Gastroesophageal sphincter (tissue), 4 donors: ENCODE measurements around the gene WWC2. TPM values are rescaled to one million over a fixed set of nuclear protein-coding genes. Genes with fewer than 3 reads are reported as not detected.

Source experiments
- ATAC-seq: fragments of 150-250 bp; one replicate; pipeline ENCODE4 v1.9.1; 2016; ENCODE audit warnings: mild to moderate bottlenecking, moderate library complexity
- H3K27ac ChIP-seq, 4 donors: fragments of 200-600 bp; sonication (generic) in 3 of 4; 1 replicate in 3 of 4; 2 replicates in 1 of 4; pipeline ENCODE4 v1.5.1; 2016 to 2019
- H3K27me3 ChIP-seq: fragments of 200-600 bp; sonication (generic); one replicate; pipeline ENCODE4 v1.5.1; 2019
- H3K36me3 ChIP-seq, 2 donors: fragments of 200-600 bp; sonication (generic); one replicate each; pipeline ENCODE4 v1.5.1; 2019; ENCODE audit warnings: control low read depth in 1 of 2
- H3K4me1 ChIP-seq, 3 donors: fragments of 200-600 bp; sonication (generic); 1 replicate in 2 of 3; 2 replicates in 1 of 3; pipeline ENCODE4 v1.5.1; 2016 to 2019; ENCODE audit warnings: control low read depth in 2 of 3
- H3K4me3 ChIP-seq, 2 donors: fragments of 200-600 bp; sonication (generic); one replicate each; pipeline ENCODE4 v1.5.1; 2019; ENCODE audit warnings: mild to moderate bottlenecking in 1 of 2, moderate library complexity in 1 of 2
- H3K9me3 ChIP-seq, 3 donors: fragments of 200-600 bp; sonication (generic); one replicate each; pipeline ENCODE4 v1.5.1; 2017 to 2019; ENCODE audit warnings: control low read depth in 2 of 3
- EP300 ChIP-seq: sonication (generic); formaldehyde crosslinking; IDR thresholded peaks from one replicate; pipeline ENCODE4 v1.6.1; 2017; ENCODE audit warnings: antibody characterized with exemption, mild to moderate bottlenecking
- POLR2A ChIP-seq, 2 donors: fragments of 450-650 bp; IDR thresholded peaks; one replicate each; pipeline ENCODE4 v1.6.1; 2017; ENCODE audit warnings: antibody characterized with exemption in 2 of 2, mild to moderate bottlenecking in 2 of 2, moderate library complexity in 1 of 2
- POLR2AphosphoS5 ChIP-seq: sonication (generic); formaldehyde crosslinking; IDR thresholded peaks from one replicate; pipeline ENCODE4 v1.6.1; 2017; ENCODE audit warnings: antibody characterized with exemption
- WGBS, 2 donors: methylation state at CpG; one replicate each; pipeline ENCODE4 v1.1.5; 2018; ENCODE audit warnings: low coverage in 1 of 2; 5-methylcytosine and 5-hydroxymethylcytosine counted together
- total RNA-seq, 4 donors: library from RNA; depleted of rRNA; stranded (reverse); fragments of >200 nt; gene quantifications; one replicate each; pipeline ENCODE4 v1.1.0, GENCODE V29; 2016
- TF ChIP-seq, protein P1 (sequence below), 4 experiments: fragments of 200-600 bp in 2 of 4; fragments of 450-650 bp in 2 of 4; sonication (generic) in 1 of 4; IDR thresholded peaks; one replicate each; pipeline ENCODE4 v1.5.1; 2017 to 2019; ENCODE audit warnings: antibody characterized with exemption in 4 of 4, mild to moderate bottlenecking in 2 of 4, moderate library complexity in 2 of 4

WWC2 gene
- total RNA-seq, 4 donors from 2014 or later: 23.0 to 42.0 (median 37.2) TPM

DNA sequence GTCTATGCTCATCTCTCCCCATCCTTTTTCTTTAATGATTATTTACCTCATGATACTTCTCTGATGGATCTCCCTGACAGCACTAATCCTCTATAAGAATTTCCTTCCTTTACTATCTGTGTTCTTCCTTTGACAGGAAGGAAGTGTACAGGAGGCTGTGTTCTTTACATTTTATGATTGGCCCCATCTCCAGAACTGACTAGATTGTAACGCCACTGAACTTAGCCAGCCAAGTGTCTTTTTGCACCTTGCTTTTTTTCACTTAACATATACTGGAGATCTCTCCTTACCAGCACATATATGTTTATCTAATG is 3.9 kb upstream of the WWC2 start:
- Histone ChIP-seq H3K27ac (no peak overlapping the region), H3K36me3 (no peaks in the 10 kb centered on the region), H3K27me3 (no peaks in the 10 kb centered on the region), H3K4me1 (peaks cover 0 to 17% (median 0%) of the 10 kb centered on the region in 3 donors), H3K4me3 (no peak overlapping the region), H3K9me3 (no peaks in the 10 kb centered on the region)
- no peak for ATAC-seq
- 67 to 100% methylated on average over 1 of the region's 1 CpG for WGBS, 2 donors
- no peak for TF ChIP-seq POLR2A (IDR thresholded peaks at IDR 0.05)
- TF ChIP-seq, protein P1, sequence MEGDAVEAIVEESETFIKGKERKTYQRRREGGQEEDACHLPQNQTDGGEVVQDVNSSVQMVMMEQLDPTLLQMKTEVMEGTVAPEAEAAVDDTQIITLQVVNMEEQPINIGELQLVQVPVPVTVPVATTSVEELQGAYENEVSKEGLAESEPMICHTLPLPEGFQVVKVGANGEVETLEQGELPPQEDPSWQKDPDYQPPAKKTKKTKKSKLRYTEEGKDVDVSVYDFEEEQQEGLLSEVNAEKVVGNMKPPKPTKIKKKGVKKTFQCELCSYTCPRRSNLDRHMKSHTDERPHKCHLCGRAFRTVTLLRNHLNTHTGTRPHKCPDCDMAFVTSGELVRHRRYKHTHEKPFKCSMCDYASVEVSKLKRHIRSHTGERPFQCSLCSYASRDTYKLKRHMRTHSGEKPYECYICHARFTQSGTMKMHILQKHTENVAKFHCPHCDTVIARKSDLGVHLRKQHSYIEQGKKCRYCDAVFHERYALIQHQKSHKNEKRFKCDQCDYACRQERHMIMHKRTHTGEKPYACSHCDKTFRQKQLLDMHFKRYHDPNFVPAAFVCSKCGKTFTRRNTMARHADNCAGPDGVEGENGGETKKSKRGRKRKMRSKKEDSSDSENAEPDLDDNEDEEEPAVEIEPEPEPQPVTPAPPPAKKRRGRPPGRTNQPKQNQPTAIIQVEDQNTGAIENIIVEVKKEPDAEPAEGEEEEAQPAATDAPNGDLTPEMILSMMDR (IDR thresholded peaks at IDR 0.05): no peak

DNA sequence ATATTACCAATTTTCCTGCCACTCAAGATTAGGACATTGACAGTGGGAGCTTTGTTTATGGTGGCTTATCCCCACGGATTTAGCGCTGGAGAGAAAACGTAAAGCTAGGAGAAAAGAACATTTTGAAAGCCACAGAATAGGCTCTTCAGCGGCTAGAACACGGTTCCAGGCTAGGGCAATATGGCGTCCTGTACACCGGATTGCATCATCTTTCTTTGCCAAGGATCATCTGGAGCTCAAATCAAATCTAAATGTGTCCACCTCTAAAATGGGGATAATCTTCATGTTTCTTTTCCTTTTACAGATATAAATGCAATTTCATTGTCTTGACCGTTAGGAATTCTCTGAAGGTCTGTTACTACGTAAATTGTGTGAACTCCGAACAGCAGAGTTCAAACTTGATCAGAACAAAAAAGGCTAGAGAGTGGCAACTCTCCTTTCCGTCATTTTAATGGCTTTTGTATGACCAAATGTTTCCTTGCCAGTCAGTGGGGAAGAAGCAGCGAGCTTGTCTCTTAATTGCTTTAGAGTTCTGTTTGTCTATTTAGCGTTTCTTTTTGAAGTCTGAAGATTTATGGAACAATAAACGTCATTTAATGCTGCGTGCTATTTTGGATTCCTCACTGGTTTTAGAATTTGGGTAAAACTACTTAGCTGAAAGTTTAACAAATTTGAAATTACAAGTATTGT is 2.6 kb upstream of the WWC2 start:
- Histone ChIP-seq H3K27ac (no peak overlapping the region), H3K9me3 (no peaks in the 10 kb centered on the region), H3K4me1 (peaks cover 0 to 30% (median 4%) of the 10 kb centered on the region in 3 donors), H3K27me3 (no peaks in the 10 kb centered on the region), H3K36me3 (no peaks in the 10 kb centered on the region), H3K4me3 (no peak overlapping the region)
- 89 to 96% methylated on average over 15 of the region's 15 CpGs for WGBS, 2 donors
- TF ChIP-seq POLR2AphosphoS5: no peak
- ATAC-seq: no peak

DNA sequence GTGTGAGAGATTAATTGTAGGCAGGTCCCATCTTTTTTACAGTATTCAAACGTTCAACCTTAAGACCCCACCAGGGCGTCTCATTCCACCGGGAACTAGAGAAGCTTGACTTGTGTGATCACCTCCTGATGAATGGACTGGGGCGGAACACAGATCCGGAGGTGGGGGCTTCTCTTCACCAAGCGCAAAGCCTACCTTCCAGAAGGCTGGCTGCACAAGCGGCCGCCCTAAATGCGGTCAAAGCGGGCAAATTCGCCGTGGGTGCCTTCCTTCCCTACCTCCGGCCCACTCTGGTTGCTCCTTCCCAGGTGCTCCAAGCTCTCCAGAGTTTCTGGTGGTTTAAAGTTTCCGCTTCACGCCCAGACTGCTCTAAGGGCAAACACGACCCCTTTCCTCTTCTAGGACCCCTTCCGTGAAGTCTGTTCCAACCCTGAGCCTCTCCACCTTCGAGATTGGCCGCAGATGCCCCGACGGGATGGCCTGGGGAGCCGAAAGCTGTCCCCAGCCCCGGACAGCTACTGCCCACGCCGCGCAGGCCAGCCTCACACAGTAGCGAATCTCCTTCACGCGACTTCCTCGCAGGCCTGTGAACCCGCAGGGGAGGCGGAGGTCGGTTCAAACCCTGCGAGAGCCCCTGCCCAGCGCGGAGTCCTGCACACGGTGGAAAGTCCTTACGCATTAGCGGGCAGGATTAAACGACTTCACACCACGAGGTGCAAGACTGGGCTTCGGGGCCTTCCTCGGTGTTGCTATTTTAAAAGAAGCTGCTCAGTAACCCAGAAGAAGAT is 1.6 kb upstream of the WWC2 start:
- H3K36me3 ChIP-seq: no peaks in the 10 kb centered on the region
- peak overlapping the region; percentile 71 to 98 (median 96) for H3K27ac ChIP-seq
- no peaks in the 10 kb centered on the region for H3K9me3 ChIP-seq
- no peak for ATAC-seq
- no peak for TF ChIP-seq EP300
- no peak for TF ChIP-seq POLR2AphosphoS5
- peaks cover 0 to 40% (median 4%) of the 10 kb centered on the region in 3 donors for H3K4me1 ChIP-seq
- WGBS, 2 donors: 77 to 84% methylated on average over 11 to 12 of the region's 43 CpGs
- no peaks in the 10 kb centered on the region for H3K27me3 ChIP-seq
- H3K4me3 ChIP-seq: peak overlapping the region; percentile 68 to 99

DNA sequence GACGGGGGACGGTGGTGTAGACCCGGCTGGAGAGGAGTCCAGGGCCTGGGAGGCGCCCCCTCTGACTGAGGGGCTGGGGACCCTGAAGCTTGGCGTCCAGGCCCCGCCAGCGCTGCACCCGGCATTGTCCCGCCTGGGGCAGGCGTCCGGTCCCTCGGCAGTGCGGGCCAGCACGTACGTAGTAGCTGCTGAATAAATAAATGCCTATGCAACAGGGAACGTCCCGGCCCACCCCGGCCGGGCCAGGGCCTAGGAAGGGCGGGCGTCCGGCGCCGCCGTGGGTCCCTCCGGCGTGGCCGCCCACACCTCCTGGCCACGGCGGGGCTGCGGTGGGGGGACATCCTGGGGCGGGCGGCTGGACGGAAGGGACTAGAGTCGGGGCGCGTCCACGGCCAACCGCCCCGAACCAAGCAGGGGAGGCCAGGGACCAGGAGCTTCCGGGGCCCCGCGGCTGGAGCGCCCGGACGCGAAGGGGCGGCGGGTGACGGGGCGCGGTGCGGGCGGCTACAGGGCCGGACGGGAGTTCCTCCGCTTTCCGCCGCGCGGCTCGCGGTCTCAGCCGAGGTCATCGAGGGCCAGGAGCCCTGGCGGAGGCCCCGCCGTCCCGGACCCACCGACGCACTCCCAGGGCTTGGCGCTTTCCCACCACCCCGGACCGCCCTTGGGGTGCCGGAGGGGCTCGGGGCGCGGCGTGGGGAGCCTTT is 886 bp upstream of the WWC2 start:
- TF ChIP-seq POLR2AphosphoS5 (no peak), POLR2A (IDR thresholded peaks at IDR 0.05) (peak in 1 of 2 donors; percentile 39), EP300 (no peak)
- TF ChIP-seq, protein P1 (IDR thresholded peaks at IDR 0.05): peak in 3 of 4 experiments; percentile 2 to 34 (median 17)
- no peaks in the 10 kb centered on the region for H3K27me3 ChIP-seq
- peak overlapping the region; percentile 71 to 98 (median 96) for H3K27ac ChIP-seq
- peak; percentile 50 for ATAC-seq
- WGBS, 2 donors: 4 to 15% methylated on average over 4 to 9 of the region's 79 CpGs
- H3K4me3 ChIP-seq: peak overlapping the region; percentile 68 to 99
- no peaks in the 10 kb centered on the region for H3K36me3 ChIP-seq
- peaks cover 0 to 45% (median 4%) of the 10 kb centered on the region in 3 donors for H3K4me1 ChIP-seq
- H3K9me3 ChIP-seq: no peaks in the 10 kb centered on the region

DNA sequence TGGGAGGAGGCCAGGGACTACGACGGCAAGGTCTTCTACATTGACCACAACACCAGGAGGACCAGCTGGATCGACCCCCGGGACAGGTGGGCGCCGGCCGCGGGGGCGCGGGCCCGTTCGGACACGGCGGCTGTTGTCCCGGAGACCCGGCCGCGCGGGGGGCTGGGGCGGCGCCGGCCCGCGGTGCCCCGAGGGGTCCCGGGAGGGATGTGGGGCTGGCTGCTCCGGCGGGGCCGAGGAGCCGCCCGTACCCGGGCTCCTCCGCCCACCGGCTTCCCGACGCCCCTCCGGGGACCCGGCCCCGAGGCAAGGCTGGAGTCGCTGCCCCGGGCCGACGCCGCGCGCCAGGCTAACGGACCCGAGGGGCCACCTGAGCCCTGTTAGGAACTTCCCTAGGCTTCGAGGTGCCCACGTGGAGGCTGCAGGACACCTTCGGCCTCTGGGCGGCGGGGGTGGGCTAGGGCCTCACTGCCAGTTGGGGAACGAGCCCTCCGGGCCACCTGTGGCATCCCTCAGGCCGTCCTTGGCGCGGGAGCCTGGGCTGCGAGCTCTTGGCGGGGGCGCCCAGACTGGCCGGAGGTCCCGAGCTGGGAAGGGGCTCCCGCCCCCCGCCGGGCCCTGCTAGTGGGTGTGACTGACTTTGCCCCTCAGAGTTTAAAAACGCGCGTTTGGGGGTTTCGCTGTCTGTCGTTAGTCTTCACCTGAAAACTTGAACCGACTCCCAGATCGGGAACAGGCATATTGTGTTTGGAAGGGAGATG is 660 bp downstream of the WWC2 start:
- no peak for TF ChIP-seq EP300
- TF ChIP-seq, protein P1 (IDR thresholded peaks at IDR 0.05): peak in 1 of 4 experiments; percentile 39
- ATAC-seq: no peak
- no peaks in the 10 kb centered on the region for H3K36me3 ChIP-seq
- H3K4me1 ChIP-seq: peaks cover 0 to 45% (median 4%) of the 10 kb centered on the region in 3 donors
- WGBS, 2 donors: 2% methylated on average over 7 of the region's 73 CpGs
- no peaks in the 10 kb centered on the region for H3K27me3 ChIP-seq
- peak overlapping the region; percentile 68 to 99 for H3K4me3 ChIP-seq
- H3K27ac ChIP-seq: peak overlapping the region in 3 of 4 donors; percentile 96 to 98 (median 96)
- no peaks in the 10 kb centered on the region for H3K9me3 ChIP-seq
